ENCODE data around the gene PALMD.

PALMD gene

GRCh38 chr1:99635664-99636063, 10.2 kb upstream of the PALMD start:
- DNase-seq: no peak

GRCh38 chr1:99636647-99637175, 9.2 kb upstream of the PALMD start:
- no peak for DNase-seq

GRCh38 chr1:99638853-99639252, 7.1 kb upstream of the PALMD start:
- no peak for DNase-seq

GRCh38 chr1:99639408-99639807, 6.5 kb upstream of the PALMD start:
- DNase-seq: no peak

- DNase-seq: no peak
Measured at GRCh38 chr1:99639945-99640344, 6.0 kb upstream of the PALMD start.

GRCh38 chr1:99640672-99641071, 5.2 kb upstream of the PALMD start:
- DNase-seq: no peak

- DNase-seq: no peak
Measured at GRCh38 chr1:99641558-99641957, 4.4 kb upstream of the PALMD start.

GRCh38 chr1:99642053-99642452, 3.9 kb upstream of the PALMD start:
- no peak for DNase-seq

GRCh38 chr1:99643021-99643779, 2.7 kb upstream of the PALMD start:
- no peak for DNase-seq

GRCh38 chr1:99644279-99645004, 1.5 kb upstream of the PALMD start:
- DNase-seq: no peak

- DNase-seq: no peak
Measured at GRCh38 chr1:99645203-99645602, 710 bp upstream of the PALMD start.

GRCh38 chr1:99646868-99647267, 955 bp downstream of the PALMD start:
- DNase-seq: no peak

GRCh38 chr1:99647490-99647889, 1.6 kb downstream of the PALMD start:
- DNase-seq: no peak

GRCh38 chr1:99648107-99648506, 2.2 kb downstream of the PALMD start:
- DNase-seq: no peak

GRCh38 chr1:99650030-99650429, 4.1 kb downstream of the PALMD start:
- DNase-seq: no peak

GRCh38 chr1:99650773-99651437, 5.0 kb downstream of the PALMD start:
- no peak for DNase-seq

GRCh38 chr1:99652881-99653281, 7.0 kb downstream of the PALMD start:
- DNase-seq: no peak

- DNase-seq: no peak
Measured at GRCh38 chr1:99655376-99655775, 9.5 kb downstream of the PALMD start.

GRCh38 chr1:99656701-99657100, 10.8 kb downstream of the PALMD start:
- no peak for DNase-seq

- DNase-seq: no peak
Measured at GRCh38 chr1:99657213-99658030, 11.5 kb downstream of the PALMD start.

- DNase-seq: no peak
Measured at GRCh38 chr1:99658031-99658290, 12.0 kb downstream of the PALMD start.

- no peak for DNase-seq
Measured at GRCh38 chr1:99659755-99660210, 13.9 kb downstream of the PALMD start.

GRCh38 chr1:99660496-99660895, 14.6 kb downstream of the PALMD start:
- DNase-seq: no peak

All from activated CD4-positive, alpha-beta T cell treated with anti-CD3 and anti-CD28 coated beads for 4 hours (primary cell).